Islet of Langerhans (tissue), 1 donor: ENCODE results near the gene DERA.
"Not testable (repeated sequence)": the region's sequence is repeated elsewhere in the genome, so short reads cannot be mapped to it uniquely, and the experiment has no call there.

Experiments
- FAIRE-seq: peaks from one replicate; lab custom pipeline; 2011; peaks lifted over from hg19 to GRCh38; lab: Jason Lieb, UNC

Gene DERA

DNA sequence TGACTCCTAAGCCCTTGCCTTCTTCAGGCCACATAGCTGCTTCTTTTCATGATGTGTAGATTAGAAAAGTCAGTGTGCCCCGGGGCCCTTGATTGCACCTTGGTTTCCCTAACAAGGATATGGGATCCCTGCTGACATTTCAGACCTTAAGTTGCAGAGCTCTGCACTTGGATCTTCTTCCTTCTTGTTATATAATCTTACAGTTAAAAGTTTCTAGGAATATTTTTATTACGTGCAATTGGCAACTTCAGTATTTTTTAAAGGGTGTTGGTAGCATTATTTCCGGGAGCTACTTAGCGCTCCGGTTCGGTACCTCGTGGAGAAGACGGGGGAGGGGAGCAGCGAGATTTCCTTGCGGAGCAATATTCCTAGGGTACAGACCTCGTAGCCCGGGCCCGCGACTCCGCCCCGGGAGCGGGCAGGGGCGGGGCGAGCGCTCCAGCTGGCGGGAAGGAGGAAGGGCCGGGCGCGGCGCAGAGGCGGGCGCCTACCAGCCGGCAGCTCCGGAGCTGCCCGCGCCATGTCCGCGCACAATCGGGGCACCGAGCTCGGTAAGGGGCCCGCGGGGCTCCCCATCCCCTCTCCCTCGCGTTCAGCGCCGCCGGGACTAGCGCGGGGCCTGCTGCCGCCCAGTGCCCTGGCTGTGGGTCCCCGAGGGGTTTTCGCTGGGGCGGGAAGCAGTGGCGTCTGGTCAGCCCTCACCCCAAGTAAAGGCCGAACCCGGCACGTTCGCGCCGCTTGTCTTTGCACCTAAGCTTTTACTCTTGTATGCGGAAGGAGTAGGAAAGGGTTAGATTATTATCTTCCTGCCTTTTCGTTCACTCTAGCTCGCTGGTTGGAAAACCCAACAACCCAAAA, at the start of gene DERA:
Gene DERA, plus strand, starts transcription at position 469 of the 858 bp plus-strand sequence. Its CDS starts 52 bp downstream, at position 521.
- peak; percentile 53 for FAIRE-seq

DNA sequence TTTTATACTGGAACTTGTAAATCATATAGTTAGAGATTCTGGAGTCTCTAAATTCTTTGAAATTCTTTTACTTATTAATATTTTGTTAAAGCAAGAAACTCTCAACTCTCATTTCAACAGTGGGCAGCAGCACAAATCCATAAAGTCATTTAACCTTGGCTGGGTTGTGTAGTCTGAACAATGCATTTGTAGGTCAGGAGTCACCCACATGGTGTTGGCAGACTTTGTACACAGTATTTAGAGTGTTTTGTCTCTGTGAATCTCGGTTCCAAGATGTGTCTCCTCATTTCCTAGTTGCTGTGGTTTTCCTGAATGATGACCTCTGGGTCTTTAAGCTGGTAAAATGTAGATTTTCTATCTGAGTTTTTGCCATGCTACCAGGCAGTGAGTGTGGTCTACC, 49.7 kb upstream of the DERA start:
- FAIRE-seq = no peak

DNA sequence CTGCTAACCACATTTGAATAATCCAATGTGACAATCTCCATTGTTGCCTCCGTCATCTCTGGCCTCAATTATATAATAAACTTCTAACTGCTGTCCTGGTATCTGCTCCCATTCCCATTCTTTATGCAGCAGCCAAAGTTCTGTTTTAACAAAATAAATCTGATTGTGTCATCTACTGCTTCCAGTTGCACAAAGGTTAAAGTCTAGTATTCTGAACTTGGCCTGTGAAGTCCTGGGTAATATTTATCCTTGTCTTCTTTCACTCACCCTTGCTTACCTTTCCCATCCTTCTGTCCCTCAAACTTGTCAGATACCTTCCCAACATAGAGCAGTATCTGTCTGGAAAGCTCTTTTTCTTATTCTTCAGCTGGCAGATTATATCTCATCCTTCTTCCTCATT, 48.3 kb upstream of the DERA start:
- FAIRE-seq = no peak

DNA sequence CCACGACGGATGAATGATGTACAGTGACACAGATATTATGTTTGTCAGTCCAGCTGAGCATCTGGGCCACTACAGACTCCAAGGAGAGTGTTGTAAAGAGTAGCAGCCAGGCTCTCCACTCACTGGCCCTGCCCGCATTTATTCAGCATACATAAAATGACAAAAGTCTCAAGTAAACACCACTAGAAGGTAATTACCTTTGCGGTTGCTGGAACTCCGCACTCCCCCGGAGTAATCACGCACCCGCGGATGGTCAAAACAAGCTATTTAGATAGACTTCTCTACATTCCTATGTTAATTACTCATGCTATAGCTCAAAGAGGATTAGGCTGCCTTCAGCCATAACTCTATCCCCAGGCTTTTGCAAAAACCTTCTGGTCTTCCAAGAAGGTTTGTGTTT, 47.8 kb upstream of the DERA start:
- no peak for FAIRE-seq

DNA sequence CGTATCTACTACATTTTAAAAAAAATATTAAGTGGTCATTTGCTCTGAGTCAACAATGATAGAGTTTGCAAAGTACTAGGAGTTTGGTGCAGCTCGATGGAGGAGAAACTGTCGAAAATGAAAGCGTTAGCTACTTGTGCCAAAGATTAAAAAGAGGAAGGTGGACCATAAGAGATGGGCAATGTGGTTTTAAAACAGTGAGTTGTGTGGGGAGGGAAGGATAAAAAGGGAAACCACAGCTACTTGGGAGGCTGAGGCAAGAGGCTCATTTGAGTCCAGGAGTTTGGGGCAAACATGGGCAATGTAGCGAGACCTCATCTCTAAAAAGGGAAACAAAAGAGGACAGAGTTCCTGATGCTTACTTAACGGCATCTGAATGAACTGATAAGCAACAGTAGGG, 47.1 kb upstream of the DERA start:
- FAIRE-seq = no peak

DNA sequence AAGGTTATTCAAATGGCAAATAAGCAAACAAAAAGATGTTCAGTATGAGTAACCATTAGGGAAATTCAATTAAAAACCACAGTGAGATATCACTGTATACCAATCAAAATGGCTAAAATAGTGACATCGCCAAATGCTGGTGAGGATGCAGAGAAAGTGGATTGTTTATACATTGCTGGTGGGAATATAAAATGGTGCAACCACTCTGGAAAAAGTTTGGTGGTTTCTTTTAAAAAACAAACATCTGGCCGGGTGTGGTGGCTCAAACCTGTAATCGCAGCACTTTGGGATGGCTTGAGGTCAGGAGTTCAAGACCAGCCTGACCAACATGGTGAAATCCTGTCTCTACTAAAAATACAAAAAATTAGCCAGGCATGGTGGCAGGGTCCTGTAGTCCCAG, 42.9 kb upstream of the DERA start:
- FAIRE-seq = no peak

DNA sequence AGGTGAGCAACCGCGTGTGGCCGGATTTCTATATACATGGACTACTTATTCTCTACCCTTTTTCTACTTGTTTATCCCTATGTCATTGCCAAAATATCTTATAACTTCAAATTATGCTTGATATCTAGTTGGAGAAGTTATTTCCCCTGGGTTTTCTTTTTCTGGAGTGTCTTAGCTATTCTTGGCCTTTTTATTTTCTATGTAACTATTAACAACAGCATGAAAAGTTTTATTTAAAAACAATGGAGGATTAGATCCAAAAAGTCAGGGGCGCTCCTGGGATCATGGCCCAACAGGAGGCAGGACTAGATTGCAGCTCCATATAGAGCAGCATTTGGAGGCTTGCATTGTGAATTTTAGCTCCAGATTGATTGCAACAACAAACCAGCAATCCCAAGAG, 37.6 kb upstream of the DERA start:
- no peak for FAIRE-seq

DNA sequence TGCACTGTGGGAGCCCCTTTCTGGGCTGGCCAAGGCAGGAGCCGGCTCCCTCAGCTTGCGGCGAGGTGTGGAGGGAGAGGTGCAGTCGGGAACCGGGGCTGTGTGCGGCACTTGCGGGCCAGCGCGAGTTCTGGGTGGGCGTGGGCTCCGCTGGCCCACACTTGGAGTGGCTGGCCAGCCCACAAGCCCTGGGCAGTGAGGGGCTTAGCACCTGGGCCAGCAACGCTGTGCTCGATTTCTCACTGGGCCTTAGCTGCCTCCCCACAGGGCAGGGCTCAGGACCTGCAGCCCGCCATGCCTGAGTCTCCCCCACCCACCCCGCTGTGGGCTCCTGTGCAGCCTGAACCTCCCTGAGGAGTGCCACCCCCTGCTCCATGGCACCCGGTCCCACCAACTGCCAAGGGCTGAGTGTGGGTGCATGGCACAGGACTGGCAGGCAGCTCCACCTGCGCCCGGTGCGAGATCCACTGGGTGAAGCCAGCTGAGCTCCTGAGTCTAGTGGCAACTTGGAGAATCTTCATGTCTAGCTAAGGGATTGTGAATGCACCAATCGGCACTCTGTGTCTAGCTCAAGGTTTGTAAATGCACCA, 36.5 kb upstream of the DERA start:
- not testable (repeated sequence) for FAIRE-seq

DNA sequence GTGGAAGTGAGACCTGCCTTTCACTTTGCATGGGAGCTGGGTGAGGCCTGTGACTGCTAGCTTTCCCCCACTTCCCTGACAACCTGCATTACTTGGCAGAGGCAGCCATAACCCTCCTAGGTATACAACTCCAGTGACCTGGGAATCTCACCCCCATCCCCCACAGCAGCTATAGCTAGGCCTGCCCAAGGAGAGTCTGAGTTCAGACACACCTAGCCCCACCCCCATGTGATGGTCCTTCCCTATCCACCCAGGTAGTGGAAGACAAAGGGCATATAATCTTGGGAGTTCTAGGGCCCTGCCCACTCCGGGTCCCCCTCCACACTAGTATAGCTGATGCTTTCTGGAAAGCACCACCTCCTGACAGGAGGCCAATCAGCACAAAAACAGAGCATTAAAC, 35.3 kb upstream of the DERA start:
- no peak for FAIRE-seq

DNA sequence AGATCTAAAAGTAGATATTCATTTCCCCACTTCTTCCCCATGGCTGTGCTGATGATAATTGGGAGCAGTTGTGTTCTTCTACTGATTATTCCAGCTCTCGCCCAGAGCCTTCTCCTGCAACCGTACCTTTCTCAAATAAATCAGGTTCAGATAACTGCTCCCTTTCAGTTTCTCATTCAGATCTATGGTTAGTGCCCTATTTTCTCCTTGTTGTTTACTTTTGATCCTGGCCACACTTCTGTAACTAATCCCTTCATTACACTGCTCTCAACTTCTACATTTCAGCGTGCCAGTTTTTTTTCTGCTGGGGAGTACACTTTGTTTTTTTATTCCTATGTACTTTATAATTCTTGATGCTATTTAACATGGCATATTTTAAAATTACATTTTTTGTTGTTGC, 31.7 kb upstream of the DERA start:
- FAIRE-seq = no peak

DNA sequence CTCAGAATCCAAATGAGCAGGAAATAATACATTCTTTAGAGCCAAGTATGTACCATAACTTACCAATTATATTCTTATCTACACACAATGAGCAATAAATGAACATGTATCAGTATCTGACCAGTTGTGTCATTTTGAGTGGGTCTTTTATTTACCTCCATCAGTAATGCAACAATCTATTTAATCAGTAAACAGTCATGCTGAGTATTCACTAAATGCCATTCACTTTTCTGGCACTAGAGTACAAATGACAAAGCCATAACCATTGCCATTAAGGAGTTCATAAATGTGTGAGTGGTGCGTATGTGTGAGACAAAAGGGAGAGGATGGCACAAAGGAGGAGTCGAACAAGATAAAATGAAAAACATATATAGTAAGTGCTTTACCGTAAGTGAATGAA, 30.4 kb upstream of the DERA start:
- FAIRE-seq = no peak

DNA sequence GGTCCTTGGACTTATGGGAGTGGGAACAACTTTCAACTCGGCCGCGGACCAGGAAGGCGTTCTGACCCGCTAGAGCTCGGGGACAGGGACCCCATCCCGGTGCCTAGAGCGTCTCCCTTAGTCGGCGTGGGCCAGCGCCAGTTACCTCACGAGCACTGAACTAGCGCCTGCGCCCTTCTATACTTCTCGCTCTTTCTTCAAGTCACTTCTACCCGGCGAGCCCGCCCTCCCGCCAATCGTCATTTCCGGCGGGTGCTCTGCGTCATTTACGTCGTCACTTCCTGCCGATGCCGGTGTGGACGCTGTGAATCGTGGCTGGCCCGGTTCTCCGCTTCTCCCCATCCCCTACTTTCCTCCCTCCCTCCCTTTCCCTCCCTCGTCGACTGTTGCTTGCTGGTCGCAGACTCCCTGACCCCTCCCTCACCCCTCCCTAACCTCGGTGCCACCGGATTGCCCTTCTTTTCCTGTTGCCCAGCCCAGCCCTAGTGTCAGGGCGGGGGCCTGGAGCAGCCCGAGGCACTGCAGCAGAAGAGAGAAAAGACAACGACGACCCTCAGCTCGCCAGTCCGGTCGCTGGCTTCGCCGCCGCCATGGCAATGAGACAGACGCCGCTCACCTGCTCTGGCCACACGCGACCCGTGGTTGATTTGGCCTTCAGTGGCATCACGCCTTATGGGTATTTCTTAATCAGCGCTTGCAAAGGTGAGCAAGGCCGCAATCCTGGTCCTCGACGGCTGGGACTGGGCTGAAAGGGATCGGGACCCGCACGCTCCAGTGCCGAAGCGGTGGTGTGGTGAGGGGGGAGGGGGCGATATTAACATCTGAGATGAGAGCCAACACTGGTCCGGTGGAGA, 28.8 kb upstream of the DERA start, which contains the start of gene STRAP:
Gene STRAP, plus strand, starts transcription at position 270 of the 854 bp plus-strand sequence. Its CDS starts 321 bp downstream, at position 591.
- no peak for FAIRE-seq

DNA sequence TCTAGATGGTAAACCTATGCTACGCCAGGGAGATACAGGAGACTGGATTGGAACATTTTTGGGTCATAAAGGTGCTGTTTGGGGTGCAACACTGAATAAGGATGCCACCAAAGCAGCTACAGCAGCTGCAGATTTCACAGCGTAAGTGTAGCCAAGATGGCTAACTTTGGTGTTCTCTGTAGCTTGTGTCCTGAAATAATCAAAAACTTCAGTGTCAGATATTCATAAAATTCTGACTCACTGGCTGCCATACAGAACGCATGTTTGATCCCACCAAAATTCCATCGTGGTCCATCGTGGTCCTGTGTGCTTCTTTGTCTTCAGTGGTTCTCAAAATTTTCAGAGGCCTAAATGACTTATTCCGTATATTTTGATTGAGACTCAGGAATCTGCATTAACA, 27.6 kb upstream of the DERA start:
- FAIRE-seq = no peak

DNA sequence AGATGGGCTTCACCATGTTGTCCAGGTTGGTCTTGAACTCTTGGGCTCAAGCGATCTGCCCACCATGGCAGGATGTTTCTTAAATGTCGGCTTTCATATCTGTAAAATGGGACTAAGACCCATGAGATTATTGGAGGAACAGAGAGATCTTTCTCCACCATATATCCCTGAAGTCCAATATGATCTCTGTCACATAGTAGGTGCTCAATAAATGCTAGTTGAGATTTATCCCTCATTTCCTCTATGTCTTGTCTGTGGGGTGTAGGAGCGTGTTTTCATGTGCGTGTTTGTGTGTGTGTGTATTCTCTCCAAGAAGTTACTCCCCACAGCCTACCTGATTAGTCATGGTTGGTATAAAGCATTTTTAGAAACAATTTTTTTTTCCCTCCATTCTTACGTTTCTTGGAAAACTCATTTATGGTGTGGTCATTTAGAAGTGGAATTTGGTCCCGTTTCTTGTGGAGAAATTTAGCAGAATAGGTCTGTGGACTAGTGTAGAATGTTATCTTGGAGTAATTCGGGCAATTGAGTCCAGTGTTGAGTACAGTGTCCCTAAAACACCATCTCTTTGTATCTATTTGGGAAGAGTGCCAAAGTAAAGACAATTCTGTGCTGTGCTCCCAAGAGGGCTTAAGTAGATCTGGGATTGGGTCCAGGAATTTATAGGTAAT, 24.6 kb upstream of the DERA start:
- no peak for FAIRE-seq

DNA sequence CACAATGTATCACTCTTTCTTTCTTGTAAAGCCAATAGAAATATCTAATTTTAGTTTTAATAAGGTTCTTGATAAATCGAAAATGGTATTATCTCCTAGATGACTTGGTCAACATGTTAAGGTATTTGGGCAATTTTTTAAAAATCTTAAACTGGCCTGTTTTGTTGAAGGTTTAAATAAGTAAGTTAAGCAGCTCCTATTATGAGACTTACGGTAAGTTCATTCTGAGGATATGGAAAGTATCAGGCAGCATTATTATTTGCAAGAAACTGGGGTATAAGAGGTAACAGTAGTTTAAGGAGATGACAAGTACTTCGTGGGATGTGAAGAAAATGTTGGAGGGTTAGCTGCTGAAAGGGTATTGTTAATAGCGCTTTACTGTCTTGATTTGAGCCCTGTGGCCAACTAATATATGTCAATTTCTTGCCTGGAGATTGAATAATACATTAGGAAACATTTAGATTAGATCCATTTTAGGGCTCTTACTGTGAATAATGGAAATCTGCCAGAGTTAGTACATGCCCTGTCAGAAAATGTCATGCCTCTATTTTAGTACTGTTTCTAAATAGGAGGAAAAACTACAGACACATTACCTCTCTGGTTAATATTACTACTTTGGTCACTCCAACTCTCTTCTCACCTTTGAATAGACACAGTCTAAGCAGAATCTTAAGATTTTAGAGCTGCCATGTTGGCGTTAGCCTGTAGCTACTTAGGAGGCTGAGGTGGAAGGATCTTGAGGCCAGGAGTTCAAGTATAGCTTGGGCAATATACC, 23.9 kb upstream of the DERA start:
- peak; percentile 82 for FAIRE-seq

DNA sequence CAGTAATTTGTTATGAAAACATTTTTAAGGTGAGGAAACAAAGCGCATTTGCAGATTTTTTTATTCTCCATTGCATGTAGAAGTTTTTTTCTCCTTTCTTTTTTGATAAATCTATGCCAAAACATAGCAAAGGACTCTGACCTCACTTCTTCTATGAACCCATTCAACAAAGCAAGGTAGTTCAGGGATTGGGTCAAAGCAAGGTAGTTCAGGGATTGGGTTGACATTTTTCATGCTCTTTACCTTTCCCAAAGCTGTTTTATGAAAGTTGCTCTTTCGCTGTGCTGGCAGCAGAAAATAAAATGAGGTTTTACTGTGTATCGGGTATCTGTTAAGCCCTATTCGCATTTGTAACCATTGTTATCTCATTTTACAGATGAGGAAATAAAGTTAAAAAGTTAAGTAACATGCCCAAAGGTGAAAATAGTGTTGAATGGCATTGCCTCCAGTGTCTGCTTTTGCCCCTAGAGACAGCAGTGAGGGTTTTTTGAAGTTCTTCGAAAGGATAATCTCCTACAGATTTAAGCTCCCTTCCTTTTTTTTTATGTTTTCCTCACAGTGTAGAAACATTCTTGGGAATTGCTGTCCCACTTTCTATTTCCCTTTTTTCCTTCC, 18.4 kb upstream of the DERA start:
- no peak for FAIRE-seq

DNA sequence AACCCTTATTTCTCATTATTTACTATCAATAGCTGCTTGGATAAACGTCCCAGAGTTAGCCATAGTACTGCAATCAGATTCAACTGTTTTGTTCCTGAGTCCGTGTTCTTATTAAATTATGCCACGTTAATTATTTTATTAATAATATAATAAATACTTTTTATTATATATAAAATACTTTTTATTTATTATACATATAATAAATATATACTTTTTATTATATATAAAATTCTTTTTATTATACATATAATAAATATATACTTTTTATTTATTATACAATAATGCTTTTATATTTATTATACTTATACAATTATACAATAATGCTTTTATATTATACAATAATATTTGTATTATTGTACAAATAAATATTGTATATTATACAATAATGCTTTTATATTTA, 17.9 kb upstream of the DERA start:
- no peak for FAIRE-seq

DNA sequence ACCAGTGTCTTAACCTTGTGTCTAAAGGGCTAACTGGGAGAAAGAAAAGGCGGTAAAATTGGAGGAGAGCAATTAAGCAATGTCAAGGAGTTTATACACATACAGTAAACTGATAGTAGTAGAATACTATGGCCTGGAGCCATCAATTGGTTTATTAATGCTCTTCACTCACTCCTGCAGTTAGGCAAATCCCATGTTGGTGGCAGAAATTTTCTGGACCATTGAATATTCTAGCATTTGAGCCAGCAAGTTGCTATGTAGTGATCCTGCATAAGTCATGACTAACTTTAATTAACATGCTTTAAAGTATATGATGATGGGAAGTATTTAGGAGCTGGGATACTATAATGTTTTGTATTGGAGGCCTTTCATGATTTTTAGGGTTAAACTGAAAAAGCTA, 14.3 kb upstream of the DERA start:
- FAIRE-seq = no peak

DNA sequence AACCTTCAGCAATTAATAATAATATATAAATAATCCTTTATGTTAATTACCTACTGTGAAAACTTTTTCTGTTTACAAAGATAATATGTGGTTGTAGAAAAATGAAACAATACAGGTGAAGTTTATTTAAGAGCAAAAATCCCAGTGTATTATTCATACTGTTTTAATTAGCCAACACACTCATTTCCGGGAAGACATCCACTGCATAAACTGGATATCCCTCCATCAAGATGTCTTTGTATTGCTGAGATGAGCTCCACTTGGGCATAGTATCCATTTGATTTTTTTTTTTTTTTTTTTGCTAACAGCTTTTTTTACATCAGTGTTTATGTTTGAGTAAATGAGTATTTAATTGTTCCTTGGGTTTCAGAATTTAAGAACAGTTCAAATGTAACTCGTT, 13.7 kb upstream of the DERA start:
- no peak for FAIRE-seq

DNA sequence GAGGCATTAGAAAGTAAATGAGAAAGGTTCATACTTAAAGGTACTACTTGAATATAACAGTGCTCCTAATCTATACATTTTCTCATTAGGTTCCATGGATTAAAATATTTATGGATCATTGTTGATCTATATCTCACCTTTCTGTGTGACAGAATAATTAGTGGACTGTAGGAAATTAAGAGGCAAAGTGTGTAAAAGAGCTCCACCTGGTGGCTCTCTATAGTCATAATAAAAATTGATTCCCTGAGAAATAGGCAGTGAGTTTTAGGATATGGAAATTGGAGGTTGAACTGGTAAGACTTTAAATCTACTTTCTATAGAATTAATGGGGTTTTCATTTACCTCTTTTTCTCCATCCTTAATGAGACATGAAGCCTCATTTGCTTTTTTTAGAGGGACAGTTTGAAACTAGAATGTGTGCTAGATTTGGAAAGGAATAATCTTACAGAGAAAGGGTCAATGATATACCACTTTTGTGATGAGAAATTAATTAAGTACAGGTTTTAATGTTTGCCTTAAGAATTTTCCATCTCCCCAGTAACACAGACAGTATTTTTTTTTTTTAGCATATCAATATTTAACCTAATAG, 11.8 kb upstream of the DERA start:
- FAIRE-seq = peak; percentile 96
